ENCODE results near the gene HSCB.
"Not testable (repeated sequence)": the region's sequence is repeated elsewhere in the genome, so short reads cannot be mapped to it uniquely, and the experiment has no call there.

Gene HSCB

GRCh38 chr22:28741785-28742561, at the start of gene HSCB, which contains the start of gene CHEK2:
Gene HSCB (plus strand): TSS chr22:28742039. CDS start chr22:28742096, 57 bp downstream.
Gene CHEK2 (minus strand): TSS chr22:28741820. CDS start chr22:28734721, 7,099 bp downstream.
- DNase-seq (ENCODE audit: low read depth in 3 of 3), result peak; percentile 94 to 97 (median 96)

GRCh38 chr22:28693041-28693760, 48.6 kb upstream of the HSCB start:
- not testable (repeated sequence) for DNase-seq (ENCODE audit: low read depth in 3 of 3)

- no peak for DNase-seq (ENCODE audit: low read depth in 3 of 3)
These were observed 38.9 kb upstream of the HSCB start for GRCh38 chr22:28702891-28703290.

GRCh38 chr22:28703436-28703835, 38.4 kb upstream of the HSCB start:
- no peak for DNase-seq (ENCODE audit: low read depth in 3 of 3)

- no peak for DNase-seq (ENCODE audit: low read depth in 3 of 3)
These were observed 35.0 kb upstream of the HSCB start for GRCh38 chr22:28706845-28707244.

- DNase-seq (ENCODE audit: low read depth in 3 of 3), result no peak
These were observed 31.7 kb upstream of the HSCB start for GRCh38 chr22:28710107-28710506.

- no peak for DNase-seq (ENCODE audit: low read depth in 3 of 3)
These were observed 31.2 kb upstream of the HSCB start for GRCh38 chr22:28710576-28711191.

GRCh38 chr22:28711341-28711740, 30.5 kb upstream of the HSCB start:
- DNase-seq (ENCODE audit: low read depth in 3 of 3), result no peak

GRCh38 chr22:28711820-28712777, 29.7 kb upstream of the HSCB start:
- DNase-seq (ENCODE audit: low read depth in 3 of 3), result no peak

- DNase-seq (ENCODE audit: low read depth in 3 of 3), result no peak
These were observed 27.7 kb upstream of the HSCB start for GRCh38 chr22:28714043-28714628.

- DNase-seq (ENCODE audit: low read depth in 3 of 3), result no peak
These were observed 26.2 kb upstream of the HSCB start for GRCh38 chr22:28715611-28716010.

GRCh38 chr22:28716686-28717085, 25.2 kb upstream of the HSCB start:
- DNase-seq (ENCODE audit: low read depth in 3 of 3), result no peak

GRCh38 chr22:28718044-28718443, 23.8 kb upstream of the HSCB start:
- DNase-seq (ENCODE audit: low read depth in 3 of 3), result no peak

GRCh38 chr22:28728002-28728401, 13.8 kb upstream of the HSCB start:
- DNase-seq (ENCODE audit: low read depth in 3 of 3), result no peak

- no peak for DNase-seq (ENCODE audit: low read depth in 3 of 3)
These were observed 13.1 kb upstream of the HSCB start for GRCh38 chr22:28728621-28729313.

GRCh38 chr22:28730179-28730578, 11.7 kb upstream of the HSCB start:
- DNase-seq (ENCODE audit: low read depth in 3 of 3), result no peak

GRCh38 chr22:28734393-28734792, 7.4 kb upstream of the HSCB start:
- no peak for DNase-seq (ENCODE audit: low read depth in 3 of 3)

GRCh38 chr22:28736301-28737155, 5.3 kb upstream of the HSCB start:
- no peak for DNase-seq (ENCODE audit: low read depth in 3 of 3)

- no peak for DNase-seq (ENCODE audit: low read depth in 3 of 3)
These were observed 4.1 kb upstream of the HSCB start for GRCh38 chr22:28737701-28738100.

Data from stimulated activated CD4-positive, alpha-beta T cell treated with anti-CD3 and anti-CD28 coated beads, TNF-alpha, amount 100 ng/mL, for 24 hours (primary cell).